HG03469 (cell line): ENCODE results near the gene BPTF.
"Not testable (repeated sequence)": the region's sequence is repeated elsewhere in the genome, so short reads cannot be mapped to it uniquely, and the experiment has no call there.

Source experiments
- ATAC-seq: cut with Tn5 transposase; IDR thresholded peaks from one replicate; pipeline ENCODE4 v1.9.1; 2021; ENCODE audit warnings: mild to moderate bottlenecking, moderate library complexity, moderate number of reproducible peaks; ENCODE audit not compliant: unreplicated experiment

The BPTF gene

DNA sequence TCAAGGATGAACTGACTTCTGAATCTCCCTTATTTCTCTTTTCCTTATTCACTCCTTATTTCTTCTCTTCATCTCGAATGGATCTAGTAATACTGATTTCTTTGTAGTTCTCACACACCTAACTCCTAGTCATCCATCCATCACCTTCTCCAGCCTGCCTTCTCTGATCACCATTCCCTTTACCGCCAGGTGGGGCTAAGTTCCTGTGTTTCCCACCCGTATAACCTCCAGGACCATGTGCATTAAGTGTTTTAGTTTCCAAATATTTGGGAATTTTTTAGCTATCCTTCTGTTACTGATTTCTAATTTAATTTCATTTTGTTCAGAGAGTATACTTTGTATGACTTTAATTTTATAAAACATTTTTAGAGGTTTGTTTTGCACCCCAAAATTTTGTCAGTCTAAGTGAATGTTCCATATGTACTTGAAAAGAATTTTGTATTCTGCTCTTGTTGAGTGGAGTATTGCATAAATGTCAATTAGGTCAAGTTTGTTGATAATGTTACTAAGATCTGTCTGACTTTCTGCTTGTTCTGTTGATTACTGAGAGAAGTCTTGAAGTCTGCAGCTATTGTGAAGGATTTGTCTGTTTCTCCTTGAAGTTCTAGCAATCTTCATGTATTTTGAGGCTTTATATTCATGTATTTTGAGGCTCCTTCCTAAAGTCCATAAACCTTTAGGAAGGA is 8.8 kb downstream of the BPTF start:
- ATAC-seq, result no peak

GRCh38 chr17:67834634-67835033 is 9.3 kb downstream of the BPTF start:
- no peak for ATAC-seq

GRCh38 chr17:67836205-67836987 is 11.1 kb downstream of the BPTF start:
- no peak for ATAC-seq

DNA sequence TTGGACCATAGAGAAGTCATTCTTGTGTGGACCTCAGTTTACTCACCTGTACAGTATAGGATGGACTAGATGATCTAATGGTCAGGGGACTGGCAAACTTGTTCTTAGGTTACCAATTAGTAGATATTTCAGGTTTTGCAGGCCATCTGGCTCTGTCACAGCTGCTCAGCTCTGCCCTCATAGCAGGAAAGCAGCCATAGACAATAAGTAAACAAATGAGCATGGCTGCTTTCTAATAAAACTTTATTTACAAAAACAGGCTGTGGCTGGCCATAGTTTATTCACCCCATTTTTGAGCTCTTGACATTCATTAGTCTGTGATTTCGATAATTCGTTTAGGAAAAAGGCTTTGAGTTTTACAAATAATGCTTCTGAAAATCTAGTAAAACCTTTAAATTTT is 12.7 kb downstream of the BPTF start:
- no peak for ATAC-seq

DNA sequence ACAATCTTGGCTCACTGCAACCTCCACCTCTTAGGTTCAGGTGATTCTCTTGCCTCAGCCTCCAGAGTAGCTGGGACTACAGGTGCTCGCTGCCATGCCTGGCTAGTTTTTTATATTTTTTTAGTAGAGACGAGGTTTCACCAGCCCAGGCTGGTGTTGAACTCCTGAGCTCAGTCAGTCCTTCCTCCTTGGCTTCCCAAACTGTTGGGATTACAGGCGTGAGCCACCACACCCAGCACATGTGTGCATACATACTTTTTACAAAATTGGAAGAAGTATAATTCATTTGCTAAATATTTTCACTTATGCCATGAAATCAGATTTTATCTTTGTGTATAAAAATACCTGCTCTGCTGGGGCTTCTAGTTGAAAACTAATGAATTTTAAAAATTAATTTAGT is 13.2 kb downstream of the BPTF start:
- no peak for ATAC-seq

DNA sequence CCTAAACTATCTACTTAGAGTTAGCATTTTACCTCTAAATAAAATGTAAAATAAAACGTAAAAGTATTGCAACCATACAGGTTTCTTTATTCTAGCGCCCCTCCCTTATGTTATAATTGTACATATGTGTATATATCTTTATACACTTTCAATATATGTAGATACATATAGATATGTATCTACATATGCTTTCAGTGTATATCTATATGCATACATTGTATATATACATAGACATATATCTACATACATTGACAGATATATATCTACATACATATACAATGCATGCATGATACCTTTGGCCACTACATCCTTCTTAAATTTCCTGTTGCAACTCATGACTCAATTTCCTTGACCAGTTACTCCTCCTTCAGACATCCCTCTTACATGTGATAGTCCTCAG is 16.7 kb downstream of the BPTF start:
- no peak for ATAC-seq

DNA sequence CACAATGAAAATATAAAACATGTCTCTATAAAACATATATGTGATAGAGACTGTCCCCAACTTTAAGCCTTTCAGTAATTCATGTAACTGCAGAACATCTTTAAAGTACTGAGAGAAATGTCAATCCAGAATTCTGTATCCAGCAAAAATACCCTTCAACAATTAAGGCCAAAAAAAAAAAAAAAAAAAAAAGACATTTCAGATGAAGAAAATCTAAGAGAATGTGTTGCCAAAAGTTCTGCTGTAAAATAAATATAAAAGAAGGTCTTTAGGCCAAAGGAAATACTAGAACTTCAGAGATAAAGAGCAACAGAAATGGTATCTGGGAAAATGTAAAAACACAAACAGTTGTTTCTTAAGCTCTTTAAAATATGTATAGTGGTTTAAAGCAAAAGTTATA is 17.3 kb downstream of the BPTF start:
- ATAC-seq, result no peak

DNA sequence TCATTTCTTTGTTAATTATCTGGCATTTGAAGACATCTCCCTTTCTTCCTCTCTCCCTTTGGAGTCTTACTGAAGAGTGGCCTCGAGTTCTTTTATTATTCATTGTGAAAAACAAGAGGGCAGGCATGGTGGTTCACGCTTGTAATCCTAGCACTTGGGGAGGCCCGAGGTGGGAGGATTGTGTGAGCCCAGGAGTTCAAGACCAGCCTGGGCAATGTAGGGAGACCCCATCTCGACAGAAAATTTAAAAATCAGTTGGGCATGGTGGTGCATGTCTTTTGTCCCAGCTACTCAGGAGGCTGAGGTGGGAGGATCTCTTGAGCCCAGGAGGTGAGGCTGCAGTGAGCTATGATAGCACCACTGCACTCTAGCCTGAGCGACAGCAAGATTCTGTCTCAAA is 20.1 kb downstream of the BPTF start:
- no peak for ATAC-seq

DNA sequence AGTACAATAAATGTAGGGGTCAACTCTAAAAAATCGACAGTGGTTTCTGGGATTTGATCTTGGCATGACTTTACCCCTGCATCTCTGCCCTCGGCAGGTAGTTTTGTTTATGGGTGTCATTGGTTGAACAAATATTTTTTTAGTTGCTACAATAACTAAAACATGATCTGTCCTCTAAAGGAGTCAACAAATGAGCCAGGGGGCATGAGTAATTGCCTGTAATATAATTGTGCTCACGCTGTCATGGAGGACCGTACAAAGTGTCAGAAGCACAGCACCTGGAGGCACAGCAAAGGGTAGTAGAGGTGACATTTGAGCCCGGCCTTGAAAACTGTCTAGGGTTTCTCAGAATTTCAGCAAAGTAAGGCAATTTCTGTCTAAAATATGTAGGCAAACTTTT is 22.9 kb downstream of the BPTF start:
- not testable (repeated sequence) for ATAC-seq

DNA sequence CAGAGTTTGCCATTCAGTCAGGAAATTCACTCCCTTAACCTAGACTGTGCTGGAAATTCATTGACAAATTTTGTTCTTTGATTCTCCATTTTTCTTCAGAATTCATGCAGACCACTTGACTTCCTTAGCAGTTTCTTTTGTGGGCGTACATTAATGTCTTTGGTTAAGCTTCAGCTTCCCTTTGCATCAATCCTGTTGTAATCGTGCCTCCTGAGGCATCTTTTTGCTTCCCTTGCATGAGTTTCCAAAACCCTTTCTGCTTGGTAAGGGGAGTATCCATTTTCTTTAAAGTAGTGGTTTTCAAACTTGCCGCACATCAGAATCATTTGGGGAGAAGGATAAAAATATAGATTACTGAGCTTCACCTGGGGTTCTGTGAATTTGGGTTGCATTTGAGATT is 23.5 kb downstream of the BPTF start:
- not testable (repeated sequence) for ATAC-seq

DNA sequence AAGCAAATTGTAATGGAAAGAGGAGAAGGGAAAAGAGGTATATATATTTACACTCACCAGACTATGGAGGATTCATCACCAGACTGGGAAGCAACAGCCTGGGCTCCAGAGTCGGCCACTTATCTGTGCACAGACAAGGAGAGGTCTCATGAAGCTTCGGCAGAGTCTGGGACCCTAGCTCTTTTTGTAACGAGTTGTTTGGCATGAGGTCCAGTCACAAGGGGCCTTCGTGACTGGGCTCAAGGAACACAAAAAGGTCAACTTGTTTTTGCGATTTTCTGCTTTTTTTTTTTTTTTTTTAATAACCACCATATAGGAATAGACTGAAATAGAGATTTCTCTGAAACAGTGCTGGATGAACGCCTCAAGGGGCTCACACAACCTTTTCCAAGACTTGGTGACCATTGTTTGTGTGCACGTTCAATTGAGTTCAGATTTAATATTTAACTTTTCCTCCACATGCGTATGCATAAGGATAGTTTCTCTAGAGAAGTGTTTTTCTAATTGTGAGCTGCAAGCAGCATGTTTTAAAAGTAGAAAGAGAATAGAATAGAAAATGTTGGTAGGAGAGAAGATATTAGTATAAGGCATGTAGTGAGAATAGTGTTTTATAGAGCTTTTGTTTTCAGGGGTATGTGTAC is 25.8 kb downstream of the BPTF start:
- ATAC-seq, result no peak

DNA sequence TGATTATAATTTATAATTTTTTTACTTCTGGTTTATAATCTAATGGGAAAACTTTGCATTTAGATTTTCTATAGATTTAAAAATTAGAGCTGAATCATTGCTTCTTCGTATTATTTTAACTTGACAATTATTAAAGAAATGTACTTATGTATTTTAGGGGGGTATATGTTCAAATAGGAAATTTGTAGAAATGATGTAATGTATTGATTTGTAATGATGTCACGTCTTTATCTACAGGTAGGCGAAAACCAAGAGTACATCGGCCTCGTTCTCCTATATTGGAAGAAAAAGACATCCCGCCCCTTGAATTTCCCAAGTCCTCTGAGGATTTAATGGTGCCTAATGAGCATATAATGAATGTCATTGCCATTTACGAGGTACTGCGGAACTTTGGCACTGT is 28.4 kb downstream of the BPTF start:
- ATAC-seq, result no peak

- no peak for ATAC-seq
Observed at GRCh38 chr17:67854378-67854777, 29.1 kb downstream of the BPTF start.

DNA sequence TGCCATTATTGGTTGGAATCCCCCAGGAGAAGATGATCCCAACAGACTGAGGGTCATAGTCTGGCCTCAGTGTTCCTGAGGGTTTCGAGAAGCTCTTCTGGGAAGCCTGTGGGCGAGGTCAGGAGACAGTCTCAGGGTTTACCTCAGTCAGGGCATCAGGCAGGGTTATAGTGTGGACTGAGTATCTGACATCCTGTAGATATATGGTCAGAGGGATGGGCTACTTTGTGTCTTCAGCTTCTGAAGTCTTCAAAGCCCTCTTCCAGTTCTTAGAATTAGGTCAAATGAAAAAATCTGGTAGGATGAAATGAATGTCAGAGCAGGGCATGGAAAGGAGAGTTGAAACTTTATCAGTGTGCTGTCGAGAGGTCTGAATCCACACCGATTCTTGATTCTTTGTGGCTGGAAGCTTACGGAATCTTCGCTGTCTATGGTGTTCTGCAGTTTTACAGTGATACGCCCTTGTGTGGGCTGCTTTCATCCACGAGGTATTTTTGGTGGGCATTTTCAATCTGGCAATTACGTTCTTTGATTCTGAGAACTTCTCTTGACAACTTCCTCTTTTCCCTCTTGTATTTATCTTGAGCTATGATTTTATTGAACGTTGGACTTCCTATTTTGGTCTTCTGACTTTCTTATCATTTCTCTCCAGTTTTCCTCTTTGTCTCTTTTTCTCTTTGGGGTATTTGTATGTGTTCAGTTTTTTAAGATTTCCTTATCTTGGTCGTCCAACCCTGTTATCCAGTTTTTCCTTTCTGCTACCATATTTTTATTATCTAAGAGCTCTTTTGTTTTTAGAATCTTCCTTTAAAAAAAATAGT is 30.4 kb downstream of the BPTF start:
- ATAC-seq, result no peak

- ATAC-seq, result not testable (repeated sequence)
Observed at GRCh38 chr17:67856402-67856801, 31.1 kb downstream of the BPTF start.

GRCh38 chr17:67862614-67863217 is 37.4 kb downstream of the BPTF start:
- ATAC-seq, result no peak

DNA sequence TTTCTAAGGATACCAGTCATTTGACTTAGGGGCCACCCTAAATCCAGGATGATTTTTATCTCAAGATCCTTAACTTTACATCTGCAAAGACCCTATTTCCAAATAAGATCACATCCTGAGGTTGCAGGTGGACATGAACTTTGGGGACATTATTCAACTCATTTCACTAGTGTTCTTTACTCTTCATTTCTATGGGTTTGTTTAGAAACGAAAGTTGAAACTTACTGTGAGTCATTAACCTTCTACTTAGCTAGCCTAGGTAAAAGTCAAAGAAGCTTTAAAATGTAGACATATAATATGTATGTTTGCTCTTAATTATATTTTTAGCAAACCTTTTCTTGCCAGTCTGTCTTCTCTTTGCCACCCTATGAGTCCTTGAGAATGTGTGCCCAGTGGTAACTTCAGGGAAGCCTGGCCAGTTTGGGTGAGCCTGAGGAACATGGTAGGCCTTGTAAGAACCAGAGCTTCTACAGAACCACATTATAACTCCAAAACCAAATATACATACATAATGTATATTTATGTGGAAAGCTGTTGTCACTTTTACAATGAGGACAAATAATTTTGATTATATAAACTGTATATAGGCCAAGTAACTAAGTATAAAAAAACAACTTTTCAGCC is 38.4 kb downstream of the BPTF start:
- no peak for ATAC-seq

- ATAC-seq, result no peak
Observed at GRCh38 chr17:67865438-67865837, 40.1 kb downstream of the BPTF start.

DNA sequence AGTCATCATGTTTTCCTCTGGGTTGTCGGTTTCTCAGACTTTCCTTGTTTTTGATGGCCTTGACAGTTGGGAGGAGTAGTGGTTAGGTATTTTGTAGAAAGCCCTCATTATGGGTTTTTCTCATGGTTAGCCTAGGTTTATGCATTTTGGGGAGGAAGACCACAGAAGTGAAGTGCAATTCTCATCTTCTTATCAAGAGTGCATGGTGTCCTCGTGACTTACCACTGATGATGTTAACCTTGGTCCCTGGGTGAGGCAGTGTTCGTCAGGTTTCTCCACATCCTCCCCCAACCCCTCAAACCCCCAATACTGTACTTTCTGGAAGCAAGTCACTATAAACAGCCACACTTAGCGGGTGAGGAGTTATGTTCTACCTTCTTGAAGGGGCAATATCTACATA is 42.3 kb downstream of the BPTF start:
- ATAC-seq, result no peak

GRCh38 chr17:67868176-67868575 is 42.9 kb downstream of the BPTF start:
- no peak for ATAC-seq
